Pancreas (tissue), 10 donors: ENCODE measurements around the gene DLG2. TPM values are rescaled to one million over a fixed set of nuclear protein-coding genes. Genes with fewer than 3 reads are reported as not detected.

Experiments used
- ATAC-seq, 4 donors: fragments of 200-7000 bp; cut with Tn5 transposase; one replicate each; pipeline versions ENCODE4 v1.8.0 to v1.9.1; 2020; ENCODE audit warnings: mild to moderate bottlenecking in 4 of 4, moderate library complexity in 4 of 4
- DNase-seq, 6 donors: peaks; one replicate each; pipeline ENCODE4 v3.0.0-alpha.2; 2020
- FAIRE-seq: peaks from 2 replicates; lab custom pipeline; 2012; peaks lifted over from hg19 to GRCh38; lab: Jason Lieb, UNC
- H3K27ac ChIP-seq, 4 donors: fragments of 200-600 bp; sonication (generic); 1 replicate in 3 of 4; 2 replicates in 1 of 4; pipeline versions ENCODE4 v1.5.0 to v1.8.0; 2020
- H3K27me3 ChIP-seq, 4 donors: fragments of 200-600 bp; one replicate each; pipeline ENCODE4 v1.8.0; 2021
- H3K36me3 ChIP-seq, 3 donors: fragments of 200-600 bp; sonication (generic) in 1 of 3; one replicate each; pipeline versions ENCODE4 v1.5.0 to v1.8.0; 2020 to 2021
- H3K4me1 ChIP-seq, 3 donors: fragments of 200-600 bp; one replicate each; pipeline ENCODE4 v1.8.0; 2021
- H3K4me3 ChIP-seq, 4 donors: fragments of 200-600 bp; sonication (generic) in 2 of 4; one replicate each; pipeline versions ENCODE4 v1.5.0 to v1.8.0; 2020 to 2021
- H3K9me3 ChIP-seq, 4 donors: fragments of 200-600 bp; one replicate each; pipeline ENCODE4 v1.8.0; 2021
- WGBS, 2 donors: extraction: QIAGEN DNeasy Blood & Tissue Kit; methylation state at CpG; one replicate each; pipeline ENCODE4 v1.1.7; 2013; 5-methylcytosine and 5-hydroxymethylcytosine counted together
- intact Hi-C, 3 donors: fragments of 100-400 bp; cut with DNase I; formaldehyde crosslinking; loops; one replicate each; pipeline versions ENCODE4 v1.11.1 to v1.14.2; 2022
- polyA plus RNA-seq, 2 donors: library from polyadenylated mRNA; stranded (reverse); fragments of 200-250 nt; gene quantifications; one replicate each; pipeline ENCODE4 v1.2.3, GENCODE V29; 2013
- total RNA-seq, 6 donors: library from RNA; stranded (reverse); fragmentation: NEBNext Ultra II Directional in 4 of 6; extraction: Animal tissue kit (Norgen Biotek cat#: 25700) in 4 of 6; gene quantifications; one replicate each; pipeline versions ENCODE4 v1.2.1 to v1.2.4, GENCODE V29; 2021 to 2023
- TF ChIP-seq, protein P1 (sequence below), 4 donors: fragments of 200-600 bp; sonication (generic) in 3 of 4; IDR thresholded peaks; one replicate each; pipeline versions ENCODE4 v1.5.0 to v1.8.0; 2021; ENCODE audit warnings: antibody characterized with exemption in 4 of 4
- donor health status: healthy with polysubstance abuse.
- donor health status: DM: no; HTN: no; CAD: no; lungs with moderate emphysema.
- donor health status: DM: no; HTN: no; CAD: no.
- donor health status: control.
- donor health status: control.
- donor health status: Bipolar disorder and iron deficiency.
- donor health status: DM: yes; HTN: yes; CAD: no.
- donor health status: DM: no; HTN: no; CAD: no.
- donor health status: DM: no; HTN: no; CAD: no.
- donor health status: DM: yes; HTN: yes; CAD: no.

DLG2 gene
- total and polyA plus RNA-seq, 8 donors, result 1.2 to 5.4 (median 3.6) TPM

DNA sequence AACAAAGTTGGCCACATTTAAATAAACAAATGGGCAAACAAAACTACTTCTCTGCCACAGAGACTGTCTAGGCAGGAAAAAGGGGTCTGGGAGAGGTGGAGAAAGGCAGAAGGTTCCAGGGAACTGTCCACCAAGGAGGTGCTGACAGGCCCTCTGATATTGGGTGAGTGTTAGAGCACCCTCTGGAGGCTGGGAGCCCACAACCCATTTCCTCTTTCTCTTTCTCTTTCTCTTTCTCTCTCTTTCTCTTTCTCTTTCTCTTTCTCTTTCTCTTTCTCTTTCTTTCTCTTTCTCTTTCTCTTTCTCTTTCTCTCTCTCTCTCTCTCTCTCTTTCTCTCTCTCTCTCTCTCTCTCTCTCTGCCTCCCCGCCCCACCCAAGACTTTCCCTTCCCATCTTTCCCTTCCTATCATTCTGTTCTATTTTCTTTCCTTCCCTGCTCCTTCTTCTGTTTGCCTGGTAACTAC is 912.8 kb downstream of the DLG2 start:
- Histone ChIP-seq H3K27me3 (no peaks in the 10 kb centered on the region), H3K4me3 (no peak overlapping the region), H3K4me1 (no peaks in the 10 kb centered on the region), H3K27ac (no peak overlapping the region), H3K36me3 (no peaks in the 10 kb centered on the region), H3K9me3 (no peaks in the 10 kb centered on the region)
- TF ChIP-seq, protein P1, sequence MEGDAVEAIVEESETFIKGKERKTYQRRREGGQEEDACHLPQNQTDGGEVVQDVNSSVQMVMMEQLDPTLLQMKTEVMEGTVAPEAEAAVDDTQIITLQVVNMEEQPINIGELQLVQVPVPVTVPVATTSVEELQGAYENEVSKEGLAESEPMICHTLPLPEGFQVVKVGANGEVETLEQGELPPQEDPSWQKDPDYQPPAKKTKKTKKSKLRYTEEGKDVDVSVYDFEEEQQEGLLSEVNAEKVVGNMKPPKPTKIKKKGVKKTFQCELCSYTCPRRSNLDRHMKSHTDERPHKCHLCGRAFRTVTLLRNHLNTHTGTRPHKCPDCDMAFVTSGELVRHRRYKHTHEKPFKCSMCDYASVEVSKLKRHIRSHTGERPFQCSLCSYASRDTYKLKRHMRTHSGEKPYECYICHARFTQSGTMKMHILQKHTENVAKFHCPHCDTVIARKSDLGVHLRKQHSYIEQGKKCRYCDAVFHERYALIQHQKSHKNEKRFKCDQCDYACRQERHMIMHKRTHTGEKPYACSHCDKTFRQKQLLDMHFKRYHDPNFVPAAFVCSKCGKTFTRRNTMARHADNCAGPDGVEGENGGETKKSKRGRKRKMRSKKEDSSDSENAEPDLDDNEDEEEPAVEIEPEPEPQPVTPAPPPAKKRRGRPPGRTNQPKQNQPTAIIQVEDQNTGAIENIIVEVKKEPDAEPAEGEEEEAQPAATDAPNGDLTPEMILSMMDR (IDR thresholded peaks at IDR 0.05), result peak in 2 of 4 donors; percentile 16 to 29
- peak; percentile 34 to 61 (median 52) for DNase-seq
- peak; percentile 80 to 100 (median 98) for ATAC-seq
- 18 to 32% methylated on average over 1 of the region's 1 CpG for WGBS, 2 donors
- intact Hi-C loops, result loop anchor here in 1 of 3 donors (5.0 kb wide), 1 partner anchor 157 kb away; no protein-coding TSS in a partner anchor
- no peak for FAIRE-seq

DNA sequence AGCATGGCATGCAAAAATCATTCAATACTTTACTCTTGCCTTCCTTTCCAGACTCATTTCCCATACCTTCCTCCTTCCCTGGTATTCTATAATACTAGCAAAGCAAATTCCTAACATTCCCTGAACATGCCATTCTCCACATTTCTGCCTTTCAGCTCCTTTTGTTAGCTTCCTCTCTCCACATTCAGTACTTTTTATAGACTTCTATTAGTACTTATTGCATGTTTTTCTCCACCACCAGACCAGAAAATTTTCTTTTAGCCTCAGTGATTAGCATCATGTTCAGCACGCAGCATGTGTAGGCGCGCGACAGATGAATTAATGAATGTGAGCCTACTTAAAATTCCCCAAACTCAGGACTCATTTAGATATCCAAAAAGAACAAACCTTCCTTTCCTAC is 935.3 kb downstream of the DLG2 start:
- Histone ChIP-seq H3K27ac (no peak overlapping the region), H3K4me1 (no peaks in the 10 kb centered on the region), H3K36me3 (no peaks in the 10 kb centered on the region), H3K4me3 (no peak overlapping the region), H3K27me3 (no peaks in the 10 kb centered on the region), H3K9me3 (no peaks in the 10 kb centered on the region)
- ATAC-seq (no peak), FAIRE-seq (no peak), DNase-seq (no peak)
- WGBS, 2 donors, result 78 to 83% methylated on average over 4 of the region's 4 CpGs
- TF ChIP-seq, protein P1 (IDR thresholded peaks at IDR 0.05), result no peak
- intact Hi-C loops, result no loop called here

DNA sequence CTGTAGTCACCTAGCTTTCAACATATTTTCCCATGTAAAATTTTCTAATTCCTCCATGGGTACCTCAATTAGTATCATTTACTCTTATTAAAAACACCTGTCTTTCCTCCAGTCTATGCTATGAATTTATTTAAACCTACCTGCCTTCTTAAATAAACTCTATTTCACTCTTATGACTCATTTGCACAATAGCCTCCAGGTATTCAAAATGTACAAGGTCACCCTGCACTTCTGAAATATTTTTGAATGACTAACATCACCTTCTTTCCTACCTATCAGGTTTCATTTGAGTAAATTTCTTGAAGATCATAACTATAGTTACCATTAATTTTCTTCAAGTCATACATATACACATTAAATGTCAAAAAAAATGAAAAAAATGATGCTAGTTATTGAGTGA is 939.7 kb downstream of the DLG2 start:
- Histone ChIP-seq H3K4me3 (no peak overlapping the region), H3K9me3 (no peaks in the 10 kb centered on the region), H3K27ac (no peak overlapping the region), H3K27me3 (no peaks in the 10 kb centered on the region), H3K36me3 (no peaks in the 10 kb centered on the region), H3K4me1 (no peaks in the 10 kb centered on the region)
- TF ChIP-seq, protein P1 (IDR thresholded peaks at IDR 0.05), result no peak
- intact Hi-C loops, result no loop called here
- no peak for DNase-seq
- no peak for ATAC-seq
- FAIRE-seq, result no peak

DNA sequence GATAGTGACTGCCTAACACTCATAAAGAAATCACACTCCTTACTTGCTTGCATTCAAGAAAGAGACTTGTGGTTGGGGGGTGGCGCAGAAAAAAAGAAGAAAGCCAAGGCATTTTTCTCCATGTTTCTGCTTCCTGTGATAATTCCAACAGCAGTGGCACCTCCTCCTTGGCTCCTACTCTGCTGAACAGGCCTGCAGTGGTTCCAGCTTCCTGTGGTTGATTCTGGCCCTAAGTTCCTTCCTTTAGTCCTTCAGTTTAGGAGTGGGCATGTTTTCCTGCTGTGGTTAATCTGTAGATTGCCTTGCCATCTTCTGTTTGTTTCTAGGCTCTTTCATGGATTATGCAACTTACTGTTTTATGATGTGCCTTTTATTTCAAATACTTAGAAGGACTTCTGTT is 940.4 kb downstream of the DLG2 start:
- no peak for ATAC-seq
- 79 to 88% methylated on average over 1 of the region's 1 CpG for WGBS, 2 donors

DNA sequence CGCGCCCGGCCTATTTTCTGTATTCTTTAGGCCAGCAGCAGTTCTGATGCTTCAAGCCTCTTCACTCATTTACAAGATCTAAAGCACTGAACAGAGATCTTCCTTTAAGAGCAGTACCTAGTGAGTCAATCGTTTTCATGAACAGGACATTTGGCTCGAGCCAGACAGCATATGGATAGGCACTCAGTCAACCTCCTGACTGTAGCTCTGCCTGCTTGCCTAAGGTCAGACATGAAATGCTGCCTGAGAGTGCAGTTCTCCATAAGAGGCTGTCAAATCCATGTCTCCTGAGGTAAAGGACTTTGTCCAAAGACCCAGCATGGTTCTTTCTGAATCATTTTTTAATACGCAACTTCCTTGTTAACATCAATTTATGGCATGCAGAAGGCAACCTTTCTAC is 941.2 kb downstream of the DLG2 start:
- TF ChIP-seq, protein P1 (IDR thresholded peaks at IDR 0.05), result no peak
- FAIRE-seq (no peak), ATAC-seq (no peak), DNase-seq (no peak)
- Histone ChIP-seq H3K4me1 (no peaks in the 10 kb centered on the region), H3K36me3 (no peaks in the 10 kb centered on the region), H3K9me3 (no peaks in the 10 kb centered on the region), H3K27me3 (no peaks in the 10 kb centered on the region), H3K4me3 (no peak overlapping the region), H3K27ac (no peak overlapping the region)
- intact Hi-C loops, result no loop called here
- 86 to 91% methylated on average over 6 of the region's 6 CpGs for WGBS, 2 donors

More for the DNA sequence above, 940.4 kb downstream of the DLG2 start:
- Histone ChIP-seq H3K36me3 (no peaks in the 10 kb centered on the region), H3K27me3 (no peaks in the 10 kb centered on the region), H3K4me1 (no peaks in the 10 kb centered on the region), H3K27ac (no peak overlapping the region), H3K9me3 (no peaks in the 10 kb centered on the region), H3K4me3 (no peak overlapping the region)
- FAIRE-seq, result no peak
- DNase-seq, result no peak
- TF ChIP-seq, protein P1 (IDR thresholded peaks at IDR 0.05), result no peak
- intact Hi-C loops, result no loop called here
